CD4-positive, alpha-beta T cell treated with Interleukin-12 subunit alpha and Interleukin-12 subunit beta, for 1 hour (primary cell): ENCODE measurements around the gene DCAF5.
A peak's percentile ranks its signal among the peaks of the same experiment; 100 is the strongest.
"Not testable (repeated sequence)": the region's sequence is repeated elsewhere in the genome, so short reads cannot be mapped to it uniquely, and the experiment has no call there.

ENCODE experiments used
- DNase-seq: peaks from one replicate; pipeline ENCODE4 v3.0.0-alpha.2; 2020

Gene DCAF5

GRCh38 chr14:69152902-69153151 is at the start of gene DCAF5:
Gene DCAF5, minus strand, starts transcription at chr14:69153119. Its CDS starts 141 bp downstream, at chr14:69152978.
- peak; percentile 94 for DNase-seq

GRCh38 chr14:69199786-69200185 is 46.9 kb upstream of the DCAF5 start:
- no peak for DNase-seq

- DNase-seq = no peak
These were observed 40.8 kb upstream of the DCAF5 start for GRCh38 chr14:69193721-69194120.

- DNase-seq = peak; percentile 68
These were observed 38.6 kb upstream of the DCAF5 start, which contains the start of gene EXD2 for GRCh38 chr14:69191340-69192111. Gene EXD2, plus strand, starts transcription at chr14:69191498. Its CDS starts 17,973 bp downstream, at chr14:69209471.

- no peak for DNase-seq
These were observed 37.3 kb upstream of the DCAF5 start for GRCh38 chr14:69190191-69190590.

- DNase-seq = no peak
These were observed 30.8 kb upstream of the DCAF5 start for GRCh38 chr14:69183735-69184134.

GRCh38 chr14:69182580-69182979 is 29.7 kb upstream of the DCAF5 start:
- DNase-seq = not testable (repeated sequence)

GRCh38 chr14:69181491-69181890 is 28.6 kb upstream of the DCAF5 start:
- DNase-seq = no peak

- DNase-seq = no peak
These were observed 22.2 kb upstream of the DCAF5 start for GRCh38 chr14:69175130-69175529.

GRCh38 chr14:69171569-69171968 is 18.6 kb upstream of the DCAF5 start:
- no peak for DNase-seq

- no peak for DNase-seq
These were observed 17.9 kb upstream of the DCAF5 start for GRCh38 chr14:69170839-69171238.

- DNase-seq = not testable (repeated sequence)
These were observed 12.9 kb upstream of the DCAF5 start for GRCh38 chr14:69165787-69166186.

- no peak for DNase-seq
These were observed 8.7 kb upstream of the DCAF5 start for GRCh38 chr14:69161590-69161989.

- no peak for DNase-seq
These were observed 3.3 kb upstream of the DCAF5 start for GRCh38 chr14:69156224-69156623.

GRCh38 chr14:69154779-69155178 is 1.9 kb upstream of the DCAF5 start:
- peak; percentile 6 for DNase-seq

- DNase-seq = peak; percentile 6
These were observed 953 bp upstream of the DCAF5 start for GRCh38 chr14:69153873-69154270.

GRCh38 chr14:69153152-69153872 is 393 bp upstream of the DCAF5 start:
- no peak for DNase-seq

GRCh38 chr14:69152181-69152901 is 578 bp downstream of the DCAF5 start:
- peak; percentile 73 for DNase-seq

GRCh38 chr14:69151458-69152180 is 1.3 kb downstream of the DCAF5 start:
- peak; percentile 86 for DNase-seq

GRCh38 chr14:69149461-69150244 is 3.3 kb downstream of the DCAF5 start:
- no peak for DNase-seq

- DNase-seq = no peak
These were observed 10.8 kb downstream of the DCAF5 start for GRCh38 chr14:69142101-69142500.

- DNase-seq = no peak
These were observed 11.4 kb downstream of the DCAF5 start for GRCh38 chr14:69141550-69141949.
